Left ventricle myocardium inferior (tissue), 1 donor: ENCODE data around the gene LDLRAD4. TPM values are rescaled to one million over a fixed set of nuclear protein-coding genes. Genes with fewer than 3 reads are reported as not detected.

ENCODE experiments used
- DNase-seq: peaks from one replicate; pipeline ENCODE4 v3.0.0-alpha.2; 2020
- H3K27ac ChIP-seq: fragments of 200-600 bp; replicated peaks from 2 replicates; pipeline ENCODE4 v1.8.0; 2021
- H3K27me3 ChIP-seq: fragments of 200-600 bp; 2 replicates; pipeline ENCODE4 v1.8.0; 2021; ENCODE audit warnings: low read depth
- H3K36me3 ChIP-seq: fragments of 200-600 bp; 2 replicates; pipeline ENCODE4 v1.8.0; 2021
- H3K4me1 ChIP-seq: fragments of 200-600 bp; 2 replicates; pipeline ENCODE4 v1.8.0; 2021
- H3K4me3 ChIP-seq: fragments of 200-600 bp; 2 replicates; pipeline ENCODE4 v1.8.0; 2021; ENCODE audit warnings: mild to moderate bottlenecking, moderate library complexity
- H3K9me3 ChIP-seq: fragments of 200-600 bp; replicated peaks from 2 replicates; pipeline ENCODE4 v1.8.0; 2021
- CTCF ChIP-seq: fragments of 200-600 bp; IDR thresholded peaks from 2 replicates; pipeline ENCODE4 v1.8.0; 2021; ENCODE audit warnings: antibody characterized with exemption, mild to moderate bottlenecking, borderline replicate concordance
- intact Hi-C: fragments of 100-400 bp; cut with micrococcal nuclease; formaldehyde crosslinking; loops from one replicate; pipeline ENCODE4 v1.11.0; 2022
- total RNA-seq: library from RNA; stranded (reverse); fragmentation: NEBNext Ultra II Directional; extraction: Animal tissue kit (Norgen Biotek cat#: 25700); gene quantifications from one replicate; pipeline ENCODE4 v1.2.1, GENCODE V29; 2021
- donor health status: DM: no; HTN: yes; CAD: no; lungs with severe emphysema.

Gene LDLRAD4
- total RNA-seq, 1 donor from 2014 or later: 43.3 TPM

- Histone ChIP-seq H3K9me3 (peaks cover 11% of the 10 kb centered on the region), H3K4me1 (peaks cover 56% of the 10 kb centered on the region), H3K27ac (peak overlapping the region; percentile 17), H3K36me3 (no peaks in the 10 kb centered on the region), H3K27me3 (no peaks in the 10 kb centered on the region), H3K4me3 (no peak overlapping the region)
- intact Hi-C loops: loop anchor here (10.0 kb wide), 1 partner anchor 62 kb away; no protein-coding TSS in a partner anchor
- no peak for TF ChIP-seq CTCF
- no peak for DNase-seq
These were observed 194.3 kb downstream of the LDLRAD4 start for GRCh38 chr18:13412901-13413300.

GRCh38 chr18:13414102-13414501 is 195.5 kb downstream of the LDLRAD4 start:
- DNase-seq: no peak
- TF ChIP-seq CTCF: no peak
- Histone ChIP-seq H3K36me3 (no peaks in the 10 kb centered on the region), H3K4me1 (peaks cover 68% of the 10 kb centered on the region), H3K9me3 (peaks cover 11% of the 10 kb centered on the region), H3K4me3 (no peak overlapping the region), H3K27ac (peak overlapping the region; percentile 75), H3K27me3 (no peaks in the 10 kb centered on the region)
- intact Hi-C loops: loop anchor here (10.0 kb wide), 1 partner anchor 61 kb away; no protein-coding TSS in a partner anchor

GRCh38 chr18:13414521-13414920 is 196.0 kb downstream of the LDLRAD4 start:
- H3K27ac ChIP-seq: peak overlapping the region; percentile 75
- intact Hi-C loops: loop anchor here (10.0 kb wide), 1 partner anchor 60 kb away; no protein-coding TSS in a partner anchor
- peaks cover 11% of the 10 kb centered on the region for H3K9me3 ChIP-seq

GRCh38 chr18:13415736-13416135 is 197.2 kb downstream of the LDLRAD4 start:
- Histone ChIP-seq H3K27me3 (no peaks in the 10 kb centered on the region), H3K9me3 (peaks cover 11% of the 10 kb centered on the region), H3K4me3 (peak overlapping the region; percentile 2), H3K27ac (peak overlapping the region; percentile 75), H3K4me1 (peaks cover 76% of the 10 kb centered on the region), H3K36me3 (no peaks in the 10 kb centered on the region)
- no peak for TF ChIP-seq CTCF
- intact Hi-C loops: loop anchor here (10.0 kb wide), 1 partner anchor 59 kb away; no protein-coding TSS in a partner anchor
- DNase-seq: no peak

More at GRCh38 chr18:13414521-13414920, 196.0 kb downstream of the LDLRAD4 start:
- H3K36me3 ChIP-seq: no peaks in the 10 kb centered on the region
- peaks cover 69% of the 10 kb centered on the region for H3K4me1 ChIP-seq
- H3K27me3 ChIP-seq: no peaks in the 10 kb centered on the region
- no peak overlapping the region for H3K4me3 ChIP-seq
- no peak for TF ChIP-seq CTCF
- DNase-seq: no peak

- peak overlapping the region; percentile 75 for H3K27ac ChIP-seq
- intact Hi-C loops: loop anchor here (10.0 kb wide), 1 partner anchor 59 kb away; no protein-coding TSS in a partner anchor
- H3K4me1 ChIP-seq: peaks cover 77% of the 10 kb centered on the region
These were observed 197.6 kb downstream of the LDLRAD4 start for GRCh38 chr18:13416208-13416607.

More at GRCh38 chr18:13416208-13416607, 197.6 kb downstream of the LDLRAD4 start:
- no peaks in the 10 kb centered on the region for H3K27me3 ChIP-seq
- H3K9me3 ChIP-seq: peaks cover 11% of the 10 kb centered on the region
- DNase-seq: no peak
- H3K36me3 ChIP-seq: no peaks in the 10 kb centered on the region
- H3K4me3 ChIP-seq: peak overlapping the region; percentile 2
- no peak for TF ChIP-seq CTCF
